ENCODE results near the gene RSKR. TPM values are rescaled to one million over a fixed set of nuclear protein-coding genes. Genes with fewer than 3 reads are reported as not detected.

The RSKR gene
- total and polyA plus RNA-seq, 4 donors = 3.9 to 14.3 (median 8.8) TPM

GRCh38 chr17:28622186-28622585 is 8.2 kb upstream of the RSKR start:
- no peaks in the 10 kb centered on the region for H3K4me1 ChIP-seq (ENCODE audit: control insufficient read depth in 5 of 5, insufficient read depth in 5 of 5, low read length in 5 of 5)
- H3K9me3 ChIP-seq (ENCODE audit: control insufficient read depth in 4 of 4, insufficient read depth in 3 of 4, low read length in 3 of 4) = no peaks in the 10 kb centered on the region
- H3K27me3 ChIP-seq (ENCODE audit: control insufficient read depth in 3 of 3, insufficient read depth in 3 of 3, low read length in 2 of 3) = no peaks in the 10 kb centered on the region
- H3K4me3 ChIP-seq = no peak overlapping the region
- TF ChIP-seq CTCF (IDR thresholded peaks at IDR 0.05; ENCODE audit: control extremely low read depth, extremely low read depth) = no peak
- WGBS, 2 donors = 95 to 96% methylated on average over 3 of the region's 3 CpGs
- H3K27ac ChIP-seq (ENCODE audit: low read depth in 1 of 2, low read length in 1 of 2) = no peak overlapping the region
- H3K9ac ChIP-seq (ENCODE audit: insufficient read depth in 1 of 2, low read length in 2 of 2) = no peak overlapping the region
- DNase-seq (no peak), ATAC-seq (ENCODE audit: insufficient read depth, low FRiP score) (no peak)
- H3K36me3 ChIP-seq (ENCODE audit: control insufficient read depth in 4 of 4, insufficient read depth in 4 of 4, low read length in 4 of 4) = peaks cover 35 to 58% (median 45%) of the 10 kb centered on the region in 4 donors

- H3K9me3 ChIP-seq (ENCODE audit: control insufficient read depth in 4 of 4, insufficient read depth in 3 of 4, low read length in 3 of 4) = no peaks in the 10 kb centered on the region
- H3K27ac ChIP-seq (ENCODE audit: low read depth in 1 of 2, low read length in 1 of 2) = no peak overlapping the region
- H3K9ac ChIP-seq (ENCODE audit: insufficient read depth in 1 of 2, low read length in 2 of 2) = no peak overlapping the region
- WGBS, 2 donors = 87 to 92% methylated on average over 2 of the region's 2 CpGs
- H3K4me3 ChIP-seq = no peak overlapping the region
- DNase-seq (no peak), ATAC-seq (ENCODE audit: insufficient read depth, low FRiP score) (no peak)
- peaks cover 42 to 72% (median 60%) of the 10 kb centered on the region in 4 donors for H3K36me3 ChIP-seq (ENCODE audit: control insufficient read depth in 4 of 4, insufficient read depth in 4 of 4, low read length in 4 of 4)
- no peaks in the 10 kb centered on the region for H3K27me3 ChIP-seq (ENCODE audit: control insufficient read depth in 3 of 3, insufficient read depth in 3 of 3, low read length in 2 of 3)
- H3K4me1 ChIP-seq (ENCODE audit: control insufficient read depth in 5 of 5, insufficient read depth in 5 of 5, low read length in 5 of 5) = no peaks in the 10 kb centered on the region
- TF ChIP-seq CTCF (IDR thresholded peaks at IDR 0.05; ENCODE audit: control extremely low read depth, extremely low read depth) = no peak
Measured at GRCh38 chr17:28620010-28620409, 6.0 kb upstream of the RSKR start.

GRCh38 chr17:28618464-28618863 is 4.5 kb upstream of the RSKR start:
- no peaks in the 10 kb centered on the region for H3K27me3 ChIP-seq (ENCODE audit: control insufficient read depth in 3 of 3, insufficient read depth in 3 of 3, low read length in 2 of 3)

More at GRCh38 chr17:28618464-28618863, 4.5 kb upstream of the RSKR start:
- TF ChIP-seq CTCF (IDR thresholded peaks at IDR 0.05; ENCODE audit: control extremely low read depth, extremely low read depth) = no peak
- Histone ChIP-seq H3K9ac (ENCODE audit: insufficient read depth in 1 of 2, low read length in 2 of 2) (no peak overlapping the region), H3K4me3 (no peak overlapping the region), H3K27ac (ENCODE audit: low read depth in 1 of 2, low read length in 1 of 2) (no peak overlapping the region), H3K9me3 (ENCODE audit: control insufficient read depth in 4 of 4, insufficient read depth in 3 of 4, low read length in 3 of 4) (no peaks in the 10 kb centered on the region), H3K4me1 (ENCODE audit: control insufficient read depth in 5 of 5, insufficient read depth in 5 of 5, low read length in 5 of 5) (no peaks in the 10 kb centered on the region), H3K36me3 (ENCODE audit: control insufficient read depth in 4 of 4, insufficient read depth in 4 of 4, low read length in 4 of 4) (peaks cover 38 to 64% (median 64%) of the 10 kb centered on the region in 4 donors)
- no peak for DNase-seq
- no peak for ATAC-seq (ENCODE audit: insufficient read depth, low FRiP score)
- WGBS, 2 donors = 94% methylated on average over 3 of the region's 3 CpGs

Measured in lung (tissue), 12 donors.